ENCODE results near the gene TCEANC2.

DNA sequence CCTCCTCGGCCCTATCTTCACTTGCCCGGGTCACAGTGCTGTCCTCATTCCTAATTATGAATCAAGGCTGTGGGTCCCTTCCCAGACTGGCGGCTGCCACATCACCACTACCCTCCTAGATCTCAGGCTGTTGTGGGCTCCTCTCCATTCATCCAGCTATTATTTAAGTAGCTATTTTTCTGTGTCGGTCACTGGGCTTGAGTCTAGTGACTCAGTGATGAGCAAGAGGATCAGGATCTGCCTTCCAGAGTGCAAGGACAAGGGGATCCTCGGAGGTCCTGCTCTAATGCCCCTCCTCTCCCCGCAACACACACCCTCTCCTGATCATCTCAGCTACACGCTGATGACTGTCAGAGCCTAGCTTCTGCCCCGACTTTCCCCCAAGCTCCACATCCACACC lies 65.3 kb downstream of the TCEANC2 start:
- TF ChIP-seq, protein P1, sequence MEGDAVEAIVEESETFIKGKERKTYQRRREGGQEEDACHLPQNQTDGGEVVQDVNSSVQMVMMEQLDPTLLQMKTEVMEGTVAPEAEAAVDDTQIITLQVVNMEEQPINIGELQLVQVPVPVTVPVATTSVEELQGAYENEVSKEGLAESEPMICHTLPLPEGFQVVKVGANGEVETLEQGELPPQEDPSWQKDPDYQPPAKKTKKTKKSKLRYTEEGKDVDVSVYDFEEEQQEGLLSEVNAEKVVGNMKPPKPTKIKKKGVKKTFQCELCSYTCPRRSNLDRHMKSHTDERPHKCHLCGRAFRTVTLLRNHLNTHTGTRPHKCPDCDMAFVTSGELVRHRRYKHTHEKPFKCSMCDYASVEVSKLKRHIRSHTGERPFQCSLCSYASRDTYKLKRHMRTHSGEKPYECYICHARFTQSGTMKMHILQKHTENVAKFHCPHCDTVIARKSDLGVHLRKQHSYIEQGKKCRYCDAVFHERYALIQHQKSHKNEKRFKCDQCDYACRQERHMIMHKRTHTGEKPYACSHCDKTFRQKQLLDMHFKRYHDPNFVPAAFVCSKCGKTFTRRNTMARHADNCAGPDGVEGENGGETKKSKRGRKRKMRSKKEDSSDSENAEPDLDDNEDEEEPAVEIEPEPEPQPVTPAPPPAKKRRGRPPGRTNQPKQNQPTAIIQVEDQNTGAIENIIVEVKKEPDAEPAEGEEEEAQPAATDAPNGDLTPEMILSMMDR (conservative IDR thresholded peaks at IDR 0.05; ENCODE audit: low read depth, low read length) = no peak
- no peak for TF ChIP-seq EZH2 (IDR thresholded peaks at IDR 0.05; ENCODE audit: borderline replicate concordance, low read depth, low read length, poor library complexity, severe bottlenecking)

Data from A673 (cell line).